HCT116 (cell line): Measurements from ENCODE around the gene NCBP2. TPM values are rescaled to one million over a fixed set of nuclear protein-coding genes. Genes with fewer than 3 reads are reported as not detected.

ENCODE experiments used
- ATAC-seq: fragments of 200-7000 bp; cut with Tn5 transposase; 2 replicates; pipeline ENCODE4 v1.9.1; 2020; ENCODE audit warnings: mild to moderate bottlenecking, moderate library complexity
- BruUV-seq: library from RNA; stranded (reverse); fragments of 400-500 nt; replicated peaks from 2 replicates; lab custom pipeline; 2021; lab: Mats Ljungman, UMichigan
- CTCF ChIA-PET: fragments of 300-600 bp; sonication (Branson Sonifier 250); formaldehyde crosslinking; loops from one replicate; lab custom pipeline; 2021; ENCODE audit warnings: antibody characterized with exemption; lab: Charles Lee
- POLR2A ChIA-PET: fragments of 300-600, 350-600 bp; sonication (Branson Sonifier 250); formaldehyde crosslinking; loops from one replicate; lab custom pipeline; 2021; ENCODE audit warnings: antibody characterized with exemption; lab: Charles Lee
- RAD21 ChIA-PET, 2 experiments: fragments of 300-600 bp; sonication (Branson Sonifier 250); formaldehyde crosslinking; loops; one replicate each; lab custom pipeline; 2023; ENCODE audit warnings: low total read pairs in 2 of 2; ENCODE audit not compliant: uncharacterized antibody in 2 of 2, unreplicated experiment in 2 of 2, low non-redundant PET in 1 of 2; lab: Charles Lee
- DNase-seq: peaks from one replicate; pipeline ENCODE4 v3.0.0-alpha.2; 2010; ENCODE audit warnings: low read depth, low spot score
- H2AFZ ChIP-seq: fragments of 200-600 bp; shearing (Covaris generic), sonication (generic); 2 replicates; pipeline ENCODE4 v1.6.1; 2017; ENCODE audit warnings: low read depth, mixed run types, mixed read lengths, antibody characterized with exemption, low read length; ENCODE audit not compliant: poor library complexity, severe bottlenecking
- H3K27ac ChIP-seq: 2 replicates; pipeline ENCODE4 v1.5.1; 2012; ENCODE audit warnings: low read depth, low read length
- H3K27me3 ChIP-seq: fragments of 200-600 bp; sonication (generic); 2 replicates; pipeline ENCODE4 v1.6.1; 2016; ENCODE audit warnings: mixed run types, low read length, mixed read lengths; ENCODE audit not compliant: insufficient read depth
- H3K36me3 ChIP-seq, 2 experiments: fragments of 200-500 bp in 1 of 2; fragments of 200-600 bp in 1 of 2; sonication (Bioruptor generic) in 1 of 2; sonication (generic) in 1 of 2; 2 replicates each; pipeline versions ENCODE4 v1.5.1 to v1.6.1; 2014 to 2016; ENCODE audit warnings: low read length in 2 of 2, inconsistent platforms in 1 of 2, mixed read lengths in 1 of 2, mixed run types in 1 of 2; ENCODE audit not compliant: insufficient read depth in 2 of 2, control insufficient read depth in 1 of 2
- H3K4me1 ChIP-seq, 2 experiments: fragments of 200-600 bp in 1 of 2; sonication (generic) in 1 of 2; 2 replicates each; pipeline versions ENCODE4 v1.5.1 to v1.6.1; 2012 to 2017; ENCODE audit warnings: low read length in 2 of 2, inconsistent platforms in 1 of 2, mild to moderate bottlenecking in 1 of 2, mixed read lengths in 1 of 2, mixed run types in 1 of 2, moderate library complexity in 1 of 2; ENCODE audit not compliant: insufficient read depth in 2 of 2, control insufficient read depth in 1 of 2
- H3K4me2 ChIP-seq: fragments of 200-600 bp; sonication (generic); 2 replicates; pipeline ENCODE4 v1.6.1; 2017; ENCODE audit warnings: mixed run types, low read length, mixed read lengths
- H3K4me3 ChIP-seq, 2 experiments: fragments of 200-600 bp in 1 of 2; sonication (generic) in 1 of 2; replicated peaks in 1 of 2; 2 replicates each; pipeline ENCODE4 v1.5.1; 2011 to 2016; ENCODE audit warnings: low read length in 2 of 2, control low read depth in 1 of 2, low read depth in 1 of 2, mild to moderate bottlenecking in 1 of 2, mixed read lengths in 1 of 2, mixed run types in 1 of 2
- H3K79me2 ChIP-seq: fragments of 200-600 bp; sonication (generic); 2 replicates; pipeline ENCODE4 v1.6.1; 2017; ENCODE audit warnings: mild to moderate bottlenecking, mixed run types, low read length, moderate library complexity, mixed read lengths; ENCODE audit not compliant: insufficient read depth
- H3K9ac ChIP-seq: fragments of 200-600 bp; sonication (generic); 2 replicates; pipeline ENCODE4 v1.6.1; 2016; ENCODE audit warnings: low read length, mixed read lengths
- H3K9me2 ChIP-seq: fragments of 200-600 bp; sonication (generic), shearing (Covaris generic); 2 replicates; pipeline ENCODE4 v1.6.1; 2017; ENCODE audit warnings: mixed run types, mild to moderate bottlenecking, moderate library complexity; ENCODE audit not compliant: insufficient read depth
- H3K9me3 ChIP-seq, 2 experiments: fragments of 200-500 bp in 1 of 2; fragments of 200-600 bp in 1 of 2; sonication (Bioruptor generic) in 1 of 2; sonication (generic) in 1 of 2; 2 replicates each; pipeline ENCODE4 v1.6.1; 2014 to 2017; ENCODE audit warnings: low read length in 2 of 2, mixed read lengths in 2 of 2, inconsistent platforms in 1 of 2, low read depth in 1 of 2, mild to moderate bottlenecking in 1 of 2, mixed run types in 1 of 2, moderate library complexity in 1 of 2; ENCODE audit not compliant: control insufficient read depth in 1 of 2, insufficient read depth in 1 of 2
- H4K20me1 ChIP-seq: fragments of 200-600 bp; sonication (generic), shearing (Covaris generic); 2 replicates; pipeline ENCODE4 v1.6.1; 2017; ENCODE audit warnings: mixed run types, mild to moderate bottlenecking, moderate library complexity; ENCODE audit not compliant: insufficient read depth
- ATF3 ChIP-seq: IDR thresholded peaks from 2 replicates; pipeline ENCODE4 v1.6.1; 2012
- CBX3 ChIP-seq: IDR thresholded peaks from 2 replicates; pipeline ENCODE4 v1.6.1; 2012; ENCODE audit warnings: low read depth
- CEBPB ChIP-seq: IDR thresholded peaks from 2 replicates; pipeline ENCODE4 v1.6.1; 2012; ENCODE audit warnings: low read depth
- EGR1 ChIP-seq: IDR thresholded peaks from 2 replicates; pipeline ENCODE4 v1.6.1; 2012; ENCODE audit warnings: low read depth
- EZH2phosphoT487 ChIP-seq: fragments of 200-600 bp; IDR thresholded peaks from 2 replicates; pipeline ENCODE4 v1.6.1; 2018; ENCODE audit warnings: antibody characterized with exemption, borderline replicate concordance
- FOSL1 ChIP-seq: IDR thresholded peaks from 2 replicates; pipeline ENCODE4 v1.6.1; 2012; ENCODE audit warnings: low read depth
- JUND ChIP-seq: IDR thresholded peaks from 2 replicates; pipeline ENCODE4 v1.6.1; 2012
- RAD21 ChIP-seq: IDR thresholded peaks from 2 replicates; pipeline ENCODE4 v1.6.1; 2012; ENCODE audit warnings: low read depth, mild to moderate bottlenecking
- SP1 ChIP-seq: IDR thresholded peaks from 2 replicates; pipeline ENCODE4 v1.6.1; 2012; ENCODE audit warnings: low read depth
- TCF7L2 ChIP-seq: IDR thresholded peaks from 2 replicates; pipeline ENCODE4 v1.7.0; 2011; ENCODE audit warnings: borderline replicate concordance, inconsistent platforms; ENCODE audit not compliant: insufficient read depth, insufficient read length; ENCODE audit errors: extremely low read depth
- intact Hi-C: fragments of 100-400 bp; cut with micrococcal nuclease; formaldehyde crosslinking; loops from 2 replicates; pipeline ENCODE4 v1.10.0; 2022
- total RNA-seq: library from RNA; stranded (reverse); gene quantifications from one replicate; pipeline ENCODE4 v1.2.1, GENCODE V29; 2021; ENCODE audit not compliant: unreplicated experiment
- TF ChIP-seq, protein P1 (sequence below): IDR thresholded peaks from 2 replicates; pipeline ENCODE4 v1.6.1; 2012
- TF ChIP-seq, protein P2 (sequence below): IDR thresholded peaks from 2 replicates; pipeline ENCODE4 v1.6.1; 2012; ENCODE audit warnings: low read depth

The NCBP2 gene
- total RNA-seq, 1 experiment from 2014 or later, result 82.4 TPM

DNA sequence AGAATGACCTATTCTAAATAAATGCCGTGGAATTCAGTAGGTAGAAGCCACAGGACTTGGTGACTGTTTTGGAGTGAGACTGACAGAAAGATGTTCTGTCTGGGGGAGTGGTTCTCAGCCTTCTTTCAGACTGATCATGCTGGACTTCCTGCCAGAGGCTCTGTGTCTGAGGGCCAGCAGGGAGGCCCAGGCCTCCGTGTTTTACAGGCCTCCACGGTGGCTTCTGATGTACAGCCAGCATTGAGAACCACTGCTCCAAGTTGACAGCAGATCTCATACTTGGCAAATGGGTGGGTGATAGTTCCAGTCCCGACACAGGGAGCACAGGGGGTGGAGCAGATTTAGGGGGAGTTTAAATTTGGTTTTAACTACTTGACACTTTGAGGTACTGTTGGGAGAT lies 33.0 kb upstream of the NCBP2 start:
- no peaks in the 10 kb centered on the region for H3K79me2 ChIP-seq
- H2AFZ ChIP-seq, result no peak overlapping the region
- no peak overlapping the region for H3K4me3 ChIP-seq
- ChIA-PET POLR2A (no interaction called here), CTCF (no interaction called here), RAD21 (no interaction called here)
- no peak overlapping the region for H3K4me2 ChIP-seq
- DNase-seq (no peak), ATAC-seq (no peak)
- H3K27ac ChIP-seq, result no peak overlapping the region
- no peaks in the 10 kb centered on the region for H3K9me2 ChIP-seq
- no peaks in the 10 kb centered on the region for H3K9me3 ChIP-seq
- H3K4me1 ChIP-seq, result peaks cover 0 to 9% of the 10 kb centered on the region in 2 experiments; a peak in 1 of 4 replicates
- no peak overlapping the region for H3K9ac ChIP-seq
- BruUV-seq, result no TSS peak
- intact Hi-C loops, result no loop called here
- no peaks in the 10 kb centered on the region for H4K20me1 ChIP-seq
- TF ChIP-seq, protein P1, sequence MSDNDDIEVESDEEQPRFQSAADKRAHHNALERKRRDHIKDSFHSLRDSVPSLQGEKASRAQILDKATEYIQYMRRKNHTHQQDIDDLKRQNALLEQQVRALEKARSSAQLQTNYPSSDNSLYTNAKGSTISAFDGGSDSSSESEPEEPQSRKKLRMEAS, result no peak
- TF ChIP-seq ATF3, result no peak
- no peak for TF ChIP-seq CEBPB
- TF ChIP-seq RAD21, result no peak
- TF ChIP-seq EGR1, result no peak
- H3K36me3 ChIP-seq, result no peaks in the 10 kb centered on the region
- H3K27me3 ChIP-seq, result no peaks in the 10 kb centered on the region

GRCh38 chr3:196974661-196975060 lies 32.3 kb upstream of the NCBP2 start:
- ATAC-seq, result no peak
- Histone ChIP-seq H3K9me2 (no peaks in the 10 kb centered on the region), H3K4me1 (peaks cover 0 to 15% of the 10 kb centered on the region in 2 experiments; a peak in 2 of 4 replicates), H3K27ac (no peak overlapping the region), H3K36me3 (no peaks in the 10 kb centered on the region), H3K27me3 (no peaks in the 10 kb centered on the region)
- ChIA-PET RAD21 (no interaction called here), CTCF (no interaction called here)
- DNase-seq, result no peak
- intact Hi-C loops, result no loop called here
- TF ChIP-seq TCF7L2 (no peak), JUND (no peak), CBX3 (no peak), EZH2phosphoT487 (no peak), SP1 (no peak), FOSL1 (no peak)
- TF ChIP-seq, protein P2, sequence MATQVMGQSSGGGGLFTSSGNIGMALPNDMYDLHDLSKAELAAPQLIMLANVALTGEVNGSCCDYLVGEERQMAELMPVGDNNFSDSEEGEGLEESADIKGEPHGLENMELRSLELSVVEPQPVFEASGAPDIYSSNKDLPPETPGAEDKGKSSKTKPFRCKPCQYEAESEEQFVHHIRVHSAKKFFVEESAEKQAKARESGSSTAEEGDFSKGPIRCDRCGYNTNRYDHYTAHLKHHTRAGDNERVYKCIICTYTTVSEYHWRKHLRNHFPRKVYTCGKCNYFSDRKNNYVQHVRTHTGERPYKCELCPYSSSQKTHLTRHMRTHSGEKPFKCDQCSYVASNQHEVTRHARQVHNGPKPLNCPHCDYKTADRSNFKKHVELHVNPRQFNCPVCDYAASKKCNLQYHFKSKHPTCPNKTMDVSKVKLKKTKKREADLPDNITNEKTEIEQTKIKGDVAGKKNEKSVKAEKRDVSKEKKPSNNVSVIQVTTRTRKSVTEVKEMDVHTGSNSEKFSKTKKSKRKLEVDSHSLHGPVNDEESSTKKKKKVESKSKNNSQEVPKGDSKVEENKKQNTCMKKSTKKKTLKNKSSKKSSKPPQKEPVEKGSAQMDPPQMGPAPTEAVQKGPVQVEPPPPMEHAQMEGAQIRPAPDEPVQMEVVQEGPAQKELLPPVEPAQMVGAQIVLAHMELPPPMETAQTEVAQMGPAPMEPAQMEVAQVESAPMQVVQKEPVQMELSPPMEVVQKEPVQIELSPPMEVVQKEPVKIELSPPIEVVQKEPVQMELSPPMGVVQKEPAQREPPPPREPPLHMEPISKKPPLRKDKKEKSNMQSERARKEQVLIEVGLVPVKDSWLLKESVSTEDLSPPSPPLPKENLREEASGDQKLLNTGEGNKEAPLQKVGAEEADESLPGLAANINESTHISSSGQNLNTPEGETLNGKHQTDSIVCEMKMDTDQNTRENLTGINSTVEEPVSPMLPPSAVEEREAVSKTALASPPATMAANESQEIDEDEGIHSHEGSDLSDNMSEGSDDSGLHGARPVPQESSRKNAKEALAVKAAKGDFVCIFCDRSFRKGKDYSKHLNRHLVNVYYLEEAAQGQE, result no peak
- TF ChIP-seq, all 23 proteins: peak for 0
- no peaks in the 10 kb centered on the region for H4K20me1 ChIP-seq
- H3K9ac ChIP-seq, result no peak overlapping the region
- no peak overlapping the region for H2AFZ ChIP-seq
- POLR2A ChIA-PET, result interaction anchor here (0.7 kb wide), 1 partner anchor 33 kb away, joined by 3 read pairs; the partner anchor contains the start of gene NCBP2
- H3K79me2 ChIP-seq, result no peaks in the 10 kb centered on the region
- H3K4me3 ChIP-seq, result no peak overlapping the region
- BruUV-seq, result no TSS peak
- H3K4me2 ChIP-seq, result no peak overlapping the region
- H3K9me3 ChIP-seq, result no peaks in the 10 kb centered on the region
